Measurements from ENCODE around the gene TPT1. TPM values are rescaled to one million over a fixed set of nuclear protein-coding genes. Genes with fewer than 3 reads are reported as not detected.
"Not testable (repeated sequence)": the region's sequence is repeated elsewhere in the genome, so short reads cannot be mapped to it uniquely, and the experiment has no call there.

TPT1 gene
- total RNA-seq (1,000 to 10,000 TPM; 3,196 to 4,441 TPM), polyA plus RNA-seq (over 10,000 TPM in 1 of 2 donors, 1,000 to 10,000 TPM in 1; 5,995 to 18,191 TPM)
- long read RNA-seq, donor 1, full-length matches to known transcripts, result 2,120 of 2,201 reads
- long read RNA-seq, donor 1, partial matches to known transcripts, result 27 of 2,201 reads
- long read RNA-seq, donor 1, other reads (novel, unspliced or antisense), result 54 of 2,201 reads
- long read RNA-seq, donor 2, full-length matches to known transcripts, result 350 of 393 reads
- long read RNA-seq, donor 2, partial matches to known transcripts, result 29 of 393 reads
- long read RNA-seq, donor 2, other reads (novel, unspliced or antisense), result 14 of 393 reads

DNA sequence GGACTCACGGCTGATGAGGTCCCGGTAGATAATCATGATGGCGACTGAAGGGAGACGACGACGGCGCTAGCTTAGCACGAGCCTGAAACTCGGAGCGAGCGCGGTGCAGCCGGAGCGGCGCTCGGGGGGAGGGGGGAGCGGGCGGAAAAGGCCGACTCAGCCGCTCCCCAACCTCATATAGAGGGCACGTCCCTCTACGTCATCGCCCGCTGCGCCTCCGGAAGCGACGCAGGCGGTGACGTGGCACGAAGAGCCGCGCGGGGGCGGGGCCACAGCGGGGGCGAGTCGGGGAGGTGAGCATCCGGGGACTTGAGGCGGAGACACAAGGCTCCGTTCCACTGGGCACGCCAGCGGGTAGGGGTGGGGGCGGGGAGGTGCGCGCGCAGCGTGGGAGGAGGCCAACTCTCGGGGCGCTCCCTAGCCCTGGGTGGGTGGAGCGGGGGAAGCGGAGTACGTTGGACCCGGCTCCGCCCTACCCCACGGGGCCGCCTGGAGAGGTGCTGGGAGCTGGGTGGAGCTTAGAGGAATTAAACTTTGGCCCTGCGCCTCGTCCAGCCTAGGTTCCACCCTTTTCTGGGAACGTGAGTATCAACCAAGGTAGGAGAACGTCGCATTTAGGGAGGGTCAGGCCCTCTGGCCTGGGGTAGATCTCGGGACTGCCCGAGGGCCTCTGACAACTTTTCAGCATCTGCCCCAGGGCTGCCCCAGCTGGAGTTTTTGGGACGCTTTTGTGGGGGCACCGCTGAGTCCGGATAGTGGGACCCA lies at the start of gene TPT1:
Gene TPT1 (minus strand): TSS at position 150 of the 765 bp plus-strand sequence. CDS start 114 bp downstream, at position 36.
- DNase-seq (peak; percentile 98 to 99), ATAC-seq (ENCODE audit: low FRiP score) (peak; percentile 97)
- no peaks in the 10 kb centered on the region for H3K27me3 ChIP-seq (ENCODE audit: control insufficient read depth in 1 of 2, insufficient read depth in 2 of 2, low read length in 1 of 2)
- H3K9me3 ChIP-seq (ENCODE audit: control insufficient read depth, low read length), result no peaks in the 10 kb centered on the region
- peaks cover 0 to 9% of the 10 kb centered on the region in 2 donors for H3K4me1 ChIP-seq (ENCODE audit: control insufficient read depth in 1 of 2, insufficient read depth in 2 of 2, low read length in 2 of 2)
- intact Hi-C loops (cut with DNase I), result no loop called here
- WGBS, 2 donors, result 0 to 1% methylated on average over 50 to 67 of the region's 67 CpGs
- H3K27ac ChIP-seq (ENCODE audit: low read depth in 1 of 2, low read length in 2 of 2), result peak within 1 kb of the TSS; percentile 97 to 98
- peaks cover 2 to 4% of the 10 kb centered on the region in 2 donors for H3K36me3 ChIP-seq (ENCODE audit: control insufficient read depth in 1 of 2, insufficient read depth in 2 of 2, low read length in 1 of 2)
- H3K4me3 ChIP-seq (ENCODE audit: low read length in 2 of 2), result peak within 1 kb of the TSS; percentile 77 to 89

DNA sequence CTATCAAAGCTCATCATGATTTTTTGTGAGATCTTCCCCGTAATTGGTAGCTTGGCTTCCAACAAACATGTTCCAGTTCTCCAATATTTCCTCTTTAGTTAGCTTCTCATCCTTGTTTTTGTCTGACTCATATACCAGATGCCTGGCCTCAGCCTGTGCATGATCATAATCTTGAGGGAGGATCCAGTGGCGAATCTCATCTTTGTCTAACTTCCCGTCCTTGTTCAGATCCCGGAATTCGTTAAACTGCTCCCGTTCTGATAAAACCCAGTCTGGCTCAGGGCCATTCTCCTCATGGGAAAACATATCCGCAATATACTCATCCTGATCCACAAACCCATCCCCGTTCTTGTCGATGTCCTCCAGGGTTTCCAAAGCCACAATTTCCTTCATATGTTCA lies 49.4 kb upstream of the TPT1 start:
- DNase-seq; H3K27me3 ChIP-seq (ENCODE audit: control insufficient read depth in 1 of 2, insufficient read depth in 2 of 2, low read length in 1 of 2); H3K36me3 ChIP-seq (ENCODE audit: control insufficient read depth in 1 of 2, insufficient read depth in 2 of 2, low read length in 1 of 2); H3K4me1 ChIP-seq (ENCODE audit: control insufficient read depth in 1 of 2, insufficient read depth in 2 of 2, low read length in 2 of 2); H3K9me3 ChIP-seq (ENCODE audit: control insufficient read depth, low read length); H3K4me3 ChIP-seq (ENCODE audit: low read length in 2 of 2); ATAC-seq (ENCODE audit: low FRiP score); H3K27ac ChIP-seq (ENCODE audit: low read depth in 1 of 2, low read length in 2 of 2); intact Hi-C loops (cut with DNase I): not testable (repeated sequence)
- WGBS, 2 donors, result 91 to 96% methylated on average over 8 to 9 of the region's 9 CpGs

DNA sequence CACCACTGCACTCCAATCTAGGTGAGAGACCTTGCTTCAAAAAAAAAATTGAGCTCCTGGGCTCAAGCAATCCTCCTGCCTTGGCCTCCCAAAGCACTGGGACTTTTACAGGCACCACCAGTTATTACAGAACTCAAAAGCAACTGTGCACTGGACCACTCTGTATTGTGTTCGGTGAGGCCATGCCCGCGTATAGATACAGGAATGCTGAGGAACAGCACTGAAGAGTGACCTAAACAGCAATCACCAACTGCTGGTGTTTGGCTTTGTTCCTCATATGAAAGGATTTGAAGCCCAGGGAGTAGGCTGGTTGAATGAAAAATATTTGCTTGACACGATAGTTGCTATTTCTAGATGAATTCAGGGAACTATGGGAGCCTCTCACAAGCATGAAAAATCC lies 47.7 kb upstream of the TPT1 start:
- intact Hi-C loops (cut with DNase I), result no loop called here
- 54 to 69% methylated on average over 4 of the region's 4 CpGs for WGBS, 2 donors
- ATAC-seq (ENCODE audit: low FRiP score) (no peak), DNase-seq (no peak)
- no peak overlapping the region for H3K27ac ChIP-seq (ENCODE audit: low read depth in 1 of 2, low read length in 2 of 2)
- H3K27me3 ChIP-seq (ENCODE audit: control insufficient read depth in 1 of 2, insufficient read depth in 2 of 2, low read length in 1 of 2), result no peaks in the 10 kb centered on the region
- no peaks in the 10 kb centered on the region for H3K36me3 ChIP-seq (ENCODE audit: control insufficient read depth in 1 of 2, insufficient read depth in 2 of 2, low read length in 1 of 2)
- H3K9me3 ChIP-seq (ENCODE audit: control insufficient read depth, low read length), result no peaks in the 10 kb centered on the region
- no peak overlapping the region for H3K4me3 ChIP-seq (ENCODE audit: low read length in 2 of 2)
- no peaks in the 10 kb centered on the region for H3K4me1 ChIP-seq (ENCODE audit: control insufficient read depth in 1 of 2, insufficient read depth in 2 of 2, low read length in 2 of 2)

GRCh38 chr13:45386892-45387575 lies 46.1 kb upstream of the TPT1 start:
- H3K27ac ChIP-seq (ENCODE audit: low read depth in 1 of 2, low read length in 2 of 2); H3K4me1 ChIP-seq (ENCODE audit: control insufficient read depth in 1 of 2, insufficient read depth in 2 of 2, low read length in 2 of 2); H3K27me3 ChIP-seq (ENCODE audit: control insufficient read depth in 1 of 2, insufficient read depth in 2 of 2, low read length in 1 of 2); DNase-seq; H3K36me3 ChIP-seq (ENCODE audit: control insufficient read depth in 1 of 2, insufficient read depth in 2 of 2, low read length in 1 of 2); H3K4me3 ChIP-seq (ENCODE audit: low read length in 2 of 2); ATAC-seq (ENCODE audit: low FRiP score); intact Hi-C loops (cut with DNase I); H3K9me3 ChIP-seq (ENCODE audit: control insufficient read depth, low read length): not testable (repeated sequence)
- 90 to 95% methylated on average over 17 of the region's 17 CpGs for WGBS, 2 donors

GRCh38 chr13:45385907-45386553 lies 45.0 kb upstream of the TPT1 start:
- no peak overlapping the region for H3K4me3 ChIP-seq (ENCODE audit: low read length in 2 of 2)
- H3K27ac ChIP-seq (ENCODE audit: low read depth in 1 of 2, low read length in 2 of 2), result no peak overlapping the region
- DNase-seq (no peak), ATAC-seq (ENCODE audit: low FRiP score) (no peak)
- no peaks in the 10 kb centered on the region for H3K36me3 ChIP-seq (ENCODE audit: control insufficient read depth in 1 of 2, insufficient read depth in 2 of 2, low read length in 1 of 2)
- H3K27me3 ChIP-seq (ENCODE audit: control insufficient read depth in 1 of 2, insufficient read depth in 2 of 2, low read length in 1 of 2), result no peaks in the 10 kb centered on the region
- no peaks in the 10 kb centered on the region for H3K9me3 ChIP-seq (ENCODE audit: control insufficient read depth, low read length)
- H3K4me1 ChIP-seq (ENCODE audit: control insufficient read depth in 1 of 2, insufficient read depth in 2 of 2, low read length in 2 of 2), result no peaks in the 10 kb centered on the region
- 93 to 94% methylated on average over 5 of the region's 5 CpGs for WGBS, 2 donors
- intact Hi-C loops (cut with DNase I), result no loop called here

DNA sequence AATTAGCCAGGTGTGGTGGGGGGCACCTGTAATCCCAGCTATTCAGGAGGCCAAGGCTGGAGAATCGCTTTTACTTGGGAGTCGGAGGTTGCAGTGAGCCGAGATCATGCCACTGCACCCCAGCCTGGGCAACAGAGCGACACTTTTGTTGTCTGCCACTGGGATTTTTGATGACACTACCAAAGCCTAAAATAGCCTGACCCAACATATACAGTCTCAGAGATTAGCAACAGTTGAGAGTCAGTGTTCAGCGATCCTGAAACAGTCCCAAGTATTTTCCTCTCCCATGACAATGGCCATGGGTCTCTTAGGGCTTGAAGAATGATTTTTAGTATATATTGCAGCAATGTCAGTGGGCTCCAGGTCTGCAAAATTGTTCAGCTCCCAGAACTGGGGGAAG lies 44.3 kb upstream of the TPT1 start:
- no peak overlapping the region for H3K4me3 ChIP-seq (ENCODE audit: low read length in 2 of 2)
- WGBS, 2 donors, result 96% methylated on average over 5 of the region's 5 CpGs
- no peaks in the 10 kb centered on the region for H3K36me3 ChIP-seq (ENCODE audit: control insufficient read depth in 1 of 2, insufficient read depth in 2 of 2, low read length in 1 of 2)
- ATAC-seq (ENCODE audit: low FRiP score), result no peak
- no peak for DNase-seq
- no peaks in the 10 kb centered on the region for H3K9me3 ChIP-seq (ENCODE audit: control insufficient read depth, low read length)
- no peaks in the 10 kb centered on the region for H3K4me1 ChIP-seq (ENCODE audit: control insufficient read depth in 1 of 2, insufficient read depth in 2 of 2, low read length in 2 of 2)
- intact Hi-C loops (cut with DNase I), result no loop called here
- H3K27me3 ChIP-seq (ENCODE audit: control insufficient read depth in 1 of 2, insufficient read depth in 2 of 2, low read length in 1 of 2), result no peaks in the 10 kb centered on the region
- H3K27ac ChIP-seq (ENCODE audit: low read depth in 1 of 2, low read length in 2 of 2), result no peak overlapping the region

DNA sequence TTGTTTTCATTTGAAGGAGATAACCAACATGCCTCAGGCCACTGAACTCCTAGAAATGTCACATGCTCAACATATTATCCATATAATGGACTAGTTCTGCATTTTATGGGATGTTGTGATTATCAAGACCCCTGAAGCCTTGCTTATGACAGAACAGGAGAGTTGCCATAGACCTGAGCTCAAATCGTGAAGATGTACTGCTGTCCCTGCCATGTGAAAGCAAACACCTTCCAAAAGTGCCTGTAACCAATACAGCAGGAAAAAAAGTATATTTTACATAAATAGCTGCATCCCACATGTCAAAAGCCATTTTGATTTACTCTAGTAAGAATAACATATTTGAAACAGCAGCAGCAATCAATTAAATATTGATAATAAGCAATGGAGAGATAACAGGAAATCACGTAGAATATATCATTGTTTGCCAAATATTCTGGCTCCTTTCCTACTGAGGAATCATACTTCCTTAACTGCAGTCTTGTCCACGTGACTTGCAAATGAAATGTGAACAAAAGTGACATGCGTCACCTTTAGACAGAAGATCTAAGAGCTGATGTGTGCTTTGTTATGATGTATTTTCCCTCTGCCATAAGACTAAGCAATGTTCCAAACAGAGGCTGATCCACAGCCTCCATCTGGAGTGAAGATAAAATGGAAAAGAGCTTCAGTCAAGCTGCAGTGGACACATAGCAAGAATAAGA lies 43.6 kb upstream of the TPT1 start:
- ATAC-seq (ENCODE audit: low FRiP score) (no peak), DNase-seq (no peak)
- Histone ChIP-seq H3K4me3 (ENCODE audit: low read length in 2 of 2) (no peak overlapping the region), H3K27ac (ENCODE audit: low read depth in 1 of 2, low read length in 2 of 2) (no peak overlapping the region), H3K4me1 (ENCODE audit: control insufficient read depth in 1 of 2, insufficient read depth in 2 of 2, low read length in 2 of 2) (no peaks in the 10 kb centered on the region), H3K36me3 (ENCODE audit: control insufficient read depth in 1 of 2, insufficient read depth in 2 of 2, low read length in 1 of 2) (no peaks in the 10 kb centered on the region), H3K27me3 (ENCODE audit: control insufficient read depth in 1 of 2, insufficient read depth in 2 of 2, low read length in 1 of 2) (no peaks in the 10 kb centered on the region), H3K9me3 (ENCODE audit: control insufficient read depth, low read length) (no peaks in the 10 kb centered on the region)
- WGBS, 2 donors, result 85 to 87% methylated on average over 4 of the region's 4 CpGs
- intact Hi-C loops (cut with DNase I), result no loop called here

GRCh38 chr13:45382739-45383138 lies 41.8 kb upstream of the TPT1 start:
- H3K9me3 ChIP-seq (ENCODE audit: control insufficient read depth, low read length); H3K4me1 ChIP-seq (ENCODE audit: control insufficient read depth in 1 of 2, insufficient read depth in 2 of 2, low read length in 2 of 2); H3K36me3 ChIP-seq (ENCODE audit: control insufficient read depth in 1 of 2, insufficient read depth in 2 of 2, low read length in 1 of 2); H3K4me3 ChIP-seq (ENCODE audit: low read length in 2 of 2); intact Hi-C loops (cut with DNase I); DNase-seq; ATAC-seq (ENCODE audit: low FRiP score); H3K27me3 ChIP-seq (ENCODE audit: control insufficient read depth in 1 of 2, insufficient read depth in 2 of 2, low read length in 1 of 2); H3K27ac ChIP-seq (ENCODE audit: low read depth in 1 of 2, low read length in 2 of 2): not testable (repeated sequence)
- 61 to 88% methylated on average over 4 to 8 of the region's 8 CpGs for WGBS, 2 donors

All from aorta (tissue), 5 donors.